Esophagus (tissue), 2 donors: Measurements from ENCODE around the gene TAF4B. TPM values are rescaled to one million over a fixed set of nuclear protein-coding genes. Genes with fewer than 3 reads are reported as not detected.

Experiments
- H3K27ac ChIP-seq, 2 donors: one replicate each; pipeline ENCODE4 v1.5.1; 2013; ENCODE audit warnings: low read depth in 2 of 2, mild to moderate bottlenecking in 2 of 2, inconsistent platforms in 1 of 2, low read length in 1 of 2, moderate library complexity in 1 of 2
- H3K27me3 ChIP-seq, 2 donors: one replicate each; pipeline ENCODE4 v1.6.1; 2013; ENCODE audit warnings: low read length in 2 of 2, control low read depth in 1 of 2, mild to moderate bottlenecking in 1 of 2; ENCODE audit not compliant: insufficient read depth in 2 of 2, control insufficient read depth in 1 of 2
- H3K36me3 ChIP-seq, 2 donors: one replicate each; pipeline ENCODE4 v1.6.1; 2013; ENCODE audit warnings: low read length in 1 of 2; ENCODE audit not compliant: control insufficient read depth in 2 of 2, insufficient read depth in 2 of 2
- H3K4me1 ChIP-seq, 2 donors: one replicate each; pipeline ENCODE4 v1.6.1; 2013; ENCODE audit warnings: low read length in 1 of 2; ENCODE audit not compliant: control insufficient read depth in 2 of 2, insufficient read depth in 2 of 2
- H3K4me3 ChIP-seq, 2 donors: one replicate each; pipeline ENCODE4 v1.5.1; 2013; ENCODE audit warnings: low read length in 2 of 2, mild to moderate bottlenecking in 2 of 2, low read depth in 1 of 2, moderate library complexity in 1 of 2
- H3K9me3 ChIP-seq, 2 donors: one replicate each; pipeline ENCODE4 v1.6.1; 2013; ENCODE audit warnings: mild to moderate bottlenecking in 2 of 2, low read depth in 1 of 2, low read length in 1 of 2, moderate library complexity in 1 of 2; ENCODE audit not compliant: control insufficient read depth in 2 of 2, insufficient read depth in 1 of 2
- WGBS, 2 donors: extraction: QIAGEN DNeasy Blood & Tissue Kit; methylation state at CpG; one replicate each; pipeline ENCODE4 v1.1.7; 2013; 5-methylcytosine and 5-hydroxymethylcytosine counted together
- polyA plus RNA-seq, 2 donors: library from polyadenylated mRNA; stranded (reverse); fragments of 200-250 nt; gene quantifications; one replicate each; pipeline ENCODE4 v1.2.3, GENCODE V29; 2013
- donor health status: healthy with polysubstance abuse.
- donor health status: Bipolar disorder and iron deficiency.

The TAF4B gene
- polyA plus RNA-seq, 2 donors = 1.8 to 2.0 TPM

DNA sequence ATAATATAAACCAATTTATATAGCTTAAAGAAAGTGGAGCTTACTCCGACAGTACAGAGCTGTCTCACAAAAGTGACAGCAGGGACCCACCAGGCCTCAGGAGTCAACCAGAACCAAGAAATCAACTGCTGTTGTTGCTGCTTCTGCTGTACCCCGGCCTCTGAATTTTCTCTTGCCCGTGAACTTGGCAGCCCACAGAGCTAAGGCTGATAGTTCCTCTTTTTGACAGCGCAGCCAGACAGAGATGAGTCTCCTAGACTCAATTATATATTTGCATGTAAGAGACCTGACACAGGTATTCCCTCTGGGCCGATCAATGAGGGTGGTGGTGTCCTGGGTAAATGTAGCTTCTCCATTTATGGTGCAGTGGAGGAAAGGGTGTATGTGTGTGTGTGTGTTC is 212.7 kb downstream of the TAF4B start:
- H3K4me3 ChIP-seq = no peak overlapping the region
- H3K27ac ChIP-seq = no peak overlapping the region
- H3K4me1 ChIP-seq = peaks cover 2% of the 10 kb centered on the region in 2 donors
- no peaks in the 10 kb centered on the region for H3K36me3 ChIP-seq
- H3K9me3 ChIP-seq = no peaks in the 10 kb centered on the region
- no peaks in the 10 kb centered on the region for H3K27me3 ChIP-seq
- 74 to 87% methylated on average over 5 of the region's 5 CpGs for WGBS, 2 donors

DNA sequence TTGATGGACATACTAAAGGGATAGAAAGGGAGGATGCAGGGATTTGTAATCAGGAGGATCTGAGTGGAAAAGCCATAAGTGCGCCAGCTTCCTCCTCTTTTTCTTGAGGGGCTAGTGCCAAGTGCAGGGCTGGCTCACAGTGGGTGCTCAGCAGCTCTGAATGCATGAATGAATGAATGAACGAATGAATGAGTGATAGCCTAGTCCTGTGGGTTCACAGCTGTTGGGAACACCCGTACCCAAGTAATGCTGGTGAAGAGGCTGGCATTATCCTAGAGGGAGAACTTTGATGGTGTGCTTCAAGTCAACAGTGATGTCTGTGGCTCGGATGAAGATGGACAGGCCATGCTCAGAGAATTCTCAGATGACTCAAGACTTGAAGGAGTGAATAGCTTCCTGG is 213.3 kb downstream of the TAF4B start:
- peaks cover 2% of the 10 kb centered on the region in 2 donors for H3K4me1 ChIP-seq
- no peak overlapping the region for H3K4me3 ChIP-seq
- H3K36me3 ChIP-seq = no peaks in the 10 kb centered on the region
- H3K9me3 ChIP-seq = no peaks in the 10 kb centered on the region
- no peaks in the 10 kb centered on the region for H3K27me3 ChIP-seq
- H3K27ac ChIP-seq = no peak overlapping the region
- 79 to 89% methylated on average over 4 of the region's 4 CpGs for WGBS, 2 donors

DNA sequence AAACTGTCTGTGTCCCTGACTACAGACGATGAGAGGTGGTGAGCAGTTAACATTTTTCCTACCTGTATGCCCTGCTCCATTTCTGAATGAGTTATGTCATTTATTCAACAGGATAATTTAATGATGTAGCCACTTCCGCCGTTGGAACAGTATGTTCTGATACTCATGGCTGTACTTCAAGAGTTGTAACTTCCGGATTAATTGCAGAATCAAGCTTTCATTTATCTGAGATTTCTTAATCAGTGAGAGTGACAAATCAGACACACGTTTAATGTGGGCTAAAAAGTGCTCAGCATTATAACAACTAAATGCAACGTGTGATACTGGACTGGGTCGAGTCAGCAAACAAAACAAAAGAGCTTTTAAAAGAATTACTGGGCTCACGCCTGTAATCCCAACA is 214.4 kb downstream of the TAF4B start:
- H3K9me3 ChIP-seq = no peaks in the 10 kb centered on the region
- WGBS, 2 donors = 44 to 49% methylated on average over 8 of the region's 8 CpGs
- no peak overlapping the region for H3K4me3 ChIP-seq
- peaks cover 2% of the 10 kb centered on the region in 2 donors for H3K4me1 ChIP-seq
- no peaks in the 10 kb centered on the region for H3K27me3 ChIP-seq
- peak overlapping the region in 1 of 2 donors; percentile 43 for H3K27ac ChIP-seq
- H3K36me3 ChIP-seq = no peaks in the 10 kb centered on the region

Other genes starting within 250 kb of the TAF4B start
- gene SS18, start 135.8 kb upstream of the TAF4B start, polyA plus RNA-seq = 10 to 100 TPM; 30.4 to 40.6 TPM
- under 1 TPM; 0.04 TPM for gene PSMA8, start 92.6 kb upstream of the TAF4B start, polyA plus RNA-seq